Endodermal cell (in vitro differentiated cells): ENCODE results near the gene RABGEF1. TPM values are rescaled to one million over a fixed set of nuclear protein-coding genes. Genes with fewer than 3 reads are reported as not detected.

ENCODE experiments used
- DNase-seq: peaks from one replicate; pipeline ENCODE4 v3.0.0-alpha.2; 2017
- H3K27ac ChIP-seq: 2 replicates; pipeline ENCODE4 v1.5.1; 2013; ENCODE audit warnings: mild to moderate bottlenecking, low read depth, low read length, moderate library complexity
- H3K27me3 ChIP-seq: 2 replicates; pipeline ENCODE4 v1.6.1; 2013; ENCODE audit warnings: mild to moderate bottlenecking, low read length, moderate library complexity; ENCODE audit not compliant: insufficient read depth, control insufficient read depth, poor library complexity, severe bottlenecking
- H3K36me3 ChIP-seq: 2 replicates; pipeline ENCODE4 v1.7.0; 2013; ENCODE audit warnings: mild to moderate bottlenecking, low read length, moderate library complexity; ENCODE audit not compliant: control insufficient read depth, insufficient read depth
- H3K4me1 ChIP-seq: one replicate; pipeline ENCODE4 v1.7.0; 2013; ENCODE audit warnings: low read length; ENCODE audit not compliant: control insufficient read depth, insufficient read depth
- H3K4me3 ChIP-seq: 2 replicates; pipeline ENCODE4 v1.5.1; 2013; ENCODE audit warnings: mild to moderate bottlenecking, low read length, moderate library complexity
- H3K9ac ChIP-seq: 2 replicates; pipeline ENCODE4 v1.6.1; 2013; ENCODE audit warnings: mild to moderate bottlenecking, low read length, moderate library complexity; ENCODE audit not compliant: poor library complexity, severe bottlenecking; ENCODE audit errors: extremely low read depth
- H3K9me3 ChIP-seq: 2 replicates; pipeline ENCODE4 v1.6.1; 2013; ENCODE audit warnings: mild to moderate bottlenecking, low read length, moderate library complexity; ENCODE audit not compliant: control insufficient read depth
- H3K27ac Mint-ChIP-seq: 2 replicates; pipeline ENCODE4 v1.8.0; 2020; ENCODE audit warnings: mixed read lengths
- H3K27me3 Mint-ChIP-seq: 2 replicates; pipeline ENCODE4 v1.8.0; 2021; ENCODE audit warnings: mild to moderate bottlenecking, mixed read lengths; ENCODE audit not compliant: insufficient read depth
- H3K36me3 Mint-ChIP-seq: 2 replicates; pipeline ENCODE4 v1.8.0; 2020; ENCODE audit warnings: low read depth, mixed read lengths
- H3K4me1 Mint-ChIP-seq: 2 replicates; pipeline ENCODE4 v1.8.0; 2020; ENCODE audit warnings: mixed read lengths
- H3K4me3 Mint-ChIP-seq: 2 replicates; pipeline ENCODE4 v1.8.0; 2020; ENCODE audit warnings: mild to moderate bottlenecking, moderate library complexity, mixed read lengths
- H3K9me3 Mint-ChIP-seq: 2 replicates; pipeline ENCODE4 v1.8.0; 2020; ENCODE audit warnings: mild to moderate bottlenecking, mixed read lengths
- WGBS, 2 experiments: methylation state at CpG; one replicate each; pipeline versions ENCODE4 v1.1.5 to v1.1.7; 2013; ENCODE audit warnings: missing lambda C conversion rate in 2 of 2, mixed read lengths in 1 of 2; ENCODE audit not compliant: insufficient coverage in 1 of 2, insufficient read length in 1 of 2; 5-methylcytosine and 5-hydroxymethylcytosine counted together
- total RNA-seq, 2 donors: library from RNA; stranded (reverse); fragmentation: NEBNext Ultra II Directional in 1 of 2; extraction: Animal tissue kit (Norgen Biotek cat#: 25700) in 1 of 2; gene quantifications; 2 replicates in 1 of 2; 3 replicates in 1 of 2; pipeline ENCODE4 v1.2.1, GENCODE V29; 2021
- TF ChIP-seq, protein P1 (sequence below): fragments of 200-600 bp; sonication (generic); conservative IDR thresholded peaks from 2 replicates; pipeline ENCODE4 v1.5.0; 2021; ENCODE audit warnings: antibody characterized with exemption, mild to moderate bottlenecking

Gene RABGEF1
- total RNA-seq, 2 donors from 2014 or later: 22.7 to 26.7 TPM

DNA sequence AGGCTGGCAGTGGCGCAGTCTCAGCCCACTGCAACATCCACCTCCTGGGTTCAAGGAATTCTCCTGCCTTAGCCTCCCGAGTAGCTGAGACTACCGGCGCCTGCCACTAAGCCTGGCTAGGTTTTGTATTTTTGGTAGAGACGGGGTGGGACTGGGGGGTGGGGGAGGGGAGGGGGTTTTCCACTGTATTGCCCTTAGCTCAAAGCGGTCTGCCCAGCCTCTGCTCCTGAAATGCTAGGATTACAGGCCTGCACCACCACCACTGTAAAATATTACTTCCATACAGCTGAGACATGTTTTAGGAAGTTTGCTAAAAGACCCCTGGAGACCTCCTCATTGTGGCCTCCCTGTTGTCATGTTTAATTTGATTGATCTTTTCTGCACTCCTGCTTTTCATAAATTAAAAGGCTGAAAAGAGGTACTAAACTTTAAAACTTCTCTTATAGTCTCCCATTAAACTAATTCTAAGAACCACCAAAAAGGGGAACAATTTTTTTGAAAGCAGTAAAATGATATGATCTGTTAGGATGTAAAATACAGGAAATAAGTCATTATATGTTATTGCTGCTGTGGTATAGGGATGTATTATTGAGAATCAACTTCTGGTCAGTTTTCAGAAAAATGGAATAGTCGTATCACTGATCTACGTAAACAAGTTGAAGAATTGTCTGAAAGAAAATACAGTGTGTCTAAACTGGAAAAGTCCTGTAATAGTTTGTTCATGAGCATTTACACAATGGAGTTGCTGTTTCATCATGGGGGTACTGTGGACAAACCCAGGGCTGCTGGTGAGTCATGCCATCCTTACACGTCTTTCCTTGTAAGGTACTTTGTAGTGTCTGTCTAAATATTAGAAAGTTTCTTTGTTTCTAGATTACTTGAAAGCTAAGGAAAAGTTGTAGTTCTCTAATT, 107.6 kb downstream of the RABGEF1 start:
- peak; percentile 73 for DNase-seq
- WGBS, 2 experiments: 56 to 92% methylated on average over 2 to 9 of the region's 9 CpGs
- H3K27ac ChIP-seq: no peak overlapping the region

DNA sequence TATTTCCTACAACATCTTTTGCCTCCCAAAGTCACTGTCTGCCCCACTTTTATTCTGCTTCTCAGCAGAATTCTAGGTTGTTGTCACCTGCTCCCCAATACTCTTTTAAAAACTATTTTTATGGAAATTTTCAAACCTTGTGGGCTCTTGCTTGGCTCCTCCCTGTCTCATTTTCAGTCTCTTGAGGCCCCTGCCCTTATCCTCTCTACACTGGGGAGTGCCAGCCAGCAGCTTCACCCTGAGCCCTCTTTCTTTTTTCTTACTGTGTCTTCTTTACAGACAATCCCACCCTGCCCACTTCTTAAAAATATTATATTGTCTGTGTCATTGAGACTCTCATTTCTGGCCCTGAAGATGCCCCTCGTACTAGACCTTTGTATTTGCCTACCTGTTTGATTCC, 118.8 kb downstream of the RABGEF1 start:
- Mint-ChIP-seq H3K4me1 (peaks cover 2% of the 10 kb centered on the region), H3K36me3 (peaks cover 12% of the 10 kb centered on the region), H3K27ac (peak overlapping the region; percentile 40), H3K4me3 (no peak overlapping the region), H3K9me3 (no peaks in the 10 kb centered on the region), H3K27me3 (no peaks in the 10 kb centered on the region)
- peaks cover 6% of the 10 kb centered on the region for H3K36me3 ChIP-seq
- no peaks in the 10 kb centered on the region for H3K4me1 ChIP-seq
- H3K9me3 ChIP-seq: no peaks in the 10 kb centered on the region
- H3K27me3 ChIP-seq: no peaks in the 10 kb centered on the region
- no peak overlapping the region for H3K9ac ChIP-seq
- TF ChIP-seq, protein P1, sequence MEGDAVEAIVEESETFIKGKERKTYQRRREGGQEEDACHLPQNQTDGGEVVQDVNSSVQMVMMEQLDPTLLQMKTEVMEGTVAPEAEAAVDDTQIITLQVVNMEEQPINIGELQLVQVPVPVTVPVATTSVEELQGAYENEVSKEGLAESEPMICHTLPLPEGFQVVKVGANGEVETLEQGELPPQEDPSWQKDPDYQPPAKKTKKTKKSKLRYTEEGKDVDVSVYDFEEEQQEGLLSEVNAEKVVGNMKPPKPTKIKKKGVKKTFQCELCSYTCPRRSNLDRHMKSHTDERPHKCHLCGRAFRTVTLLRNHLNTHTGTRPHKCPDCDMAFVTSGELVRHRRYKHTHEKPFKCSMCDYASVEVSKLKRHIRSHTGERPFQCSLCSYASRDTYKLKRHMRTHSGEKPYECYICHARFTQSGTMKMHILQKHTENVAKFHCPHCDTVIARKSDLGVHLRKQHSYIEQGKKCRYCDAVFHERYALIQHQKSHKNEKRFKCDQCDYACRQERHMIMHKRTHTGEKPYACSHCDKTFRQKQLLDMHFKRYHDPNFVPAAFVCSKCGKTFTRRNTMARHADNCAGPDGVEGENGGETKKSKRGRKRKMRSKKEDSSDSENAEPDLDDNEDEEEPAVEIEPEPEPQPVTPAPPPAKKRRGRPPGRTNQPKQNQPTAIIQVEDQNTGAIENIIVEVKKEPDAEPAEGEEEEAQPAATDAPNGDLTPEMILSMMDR: no peak
- 98 to 100% methylated on average over 1 of the region's 1 CpG for WGBS, 2 experiments
- H3K27ac ChIP-seq: no peak overlapping the region
- H3K4me3 ChIP-seq: no peak overlapping the region
- DNase-seq: no peak

More for the DNA sequence above, 107.6 kb downstream of the RABGEF1 start:
- Mint-ChIP-seq H3K27ac (peak overlapping the region; percentile 94), H3K36me3 (peaks cover 2% of the 10 kb centered on the region), H3K27me3 (no peaks in the 10 kb centered on the region), H3K4me1 (peaks cover 19% of the 10 kb centered on the region), H3K9me3 (no peaks in the 10 kb centered on the region), H3K4me3 (peak overlapping the region; percentile 30)
- peaks cover 6% of the 10 kb centered on the region for H3K36me3 ChIP-seq
- H3K9ac ChIP-seq: no peak overlapping the region
- no peaks in the 10 kb centered on the region for H3K9me3 ChIP-seq
- no peak overlapping the region for H3K4me3 ChIP-seq
- H3K4me1 ChIP-seq: no peaks in the 10 kb centered on the region
- TF ChIP-seq, protein P1: no peak
- no peaks in the 10 kb centered on the region for H3K27me3 ChIP-seq

DNA sequence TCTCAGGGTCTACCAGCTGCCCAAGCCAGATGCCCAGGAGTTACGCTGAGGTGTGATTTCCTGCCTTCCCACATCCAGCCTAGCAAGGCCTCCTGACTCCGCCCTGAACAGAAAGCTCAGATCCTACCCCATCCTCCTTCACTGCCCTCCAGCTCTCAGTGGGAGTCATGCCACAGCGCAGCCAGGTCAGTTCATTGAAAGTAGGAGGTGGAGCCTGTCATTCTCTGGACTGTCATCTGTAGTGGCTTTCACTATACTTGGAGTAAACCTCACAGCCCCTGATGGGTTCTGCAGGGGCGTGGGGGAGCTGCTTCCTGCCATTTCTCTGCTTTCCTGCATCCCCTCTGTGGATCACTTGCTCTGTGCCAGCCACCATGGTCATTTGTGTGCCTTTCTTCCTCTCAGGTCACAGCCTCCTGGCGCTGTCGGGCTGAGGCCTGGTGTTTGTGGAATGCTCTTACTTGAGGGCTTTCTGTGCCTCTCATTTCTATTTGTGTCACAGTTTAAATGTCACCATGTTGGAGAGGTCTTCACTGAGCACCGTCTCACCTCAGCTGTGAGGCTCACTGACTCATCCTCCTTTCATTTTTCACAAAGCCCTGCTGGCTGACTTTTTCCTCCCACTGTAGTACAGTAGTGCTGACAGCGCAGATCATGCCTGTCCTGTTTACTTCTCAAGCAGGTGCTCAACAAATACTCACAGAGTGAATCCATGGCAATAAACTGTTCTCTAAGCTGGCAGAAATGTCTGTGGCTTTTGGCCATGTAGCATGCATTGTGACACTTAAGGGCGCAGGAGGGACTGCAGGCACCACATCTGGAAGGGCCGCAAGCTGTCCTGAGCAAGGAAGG, 119.5 kb downstream of the RABGEF1 start:
- TF ChIP-seq, protein P1: no peak
- H3K27me3 ChIP-seq: no peaks in the 10 kb centered on the region
- H3K36me3 ChIP-seq: peaks cover 6% of the 10 kb centered on the region
- H3K4me3 ChIP-seq: no peak overlapping the region
- H3K9me3 Mint-ChIP-seq: no peaks in the 10 kb centered on the region
- WGBS, 2 experiments: 80 to 90% methylated on average over 6 to 10 of the region's 10 CpGs
- H3K27ac Mint-ChIP-seq: peak overlapping the region; percentile 56
- no peaks in the 10 kb centered on the region for H3K9me3 ChIP-seq
- no peaks in the 10 kb centered on the region for H3K27me3 Mint-ChIP-seq
- H3K4me1 Mint-ChIP-seq: peaks cover 6% of the 10 kb centered on the region
- H3K27ac ChIP-seq: no peak overlapping the region
- no peak overlapping the region for H3K4me3 Mint-ChIP-seq
- H3K9ac ChIP-seq: no peak overlapping the region
- no peaks in the 10 kb centered on the region for H3K4me1 ChIP-seq
- peaks cover 12% of the 10 kb centered on the region for H3K36me3 Mint-ChIP-seq
- DNase-seq: peak; percentile 65
